ENCODE results near the gene COG6.

GRCh38 chr13:39692660-39693438 is 37.4 kb downstream of the COG6 start:
- TF ChIP-seq CTCF (IDR thresholded peaks at IDR 0.05; ENCODE audit: control extremely low read depth in 1 of 3, insufficient read depth in 1 of 3, low read depth in 1 of 3, low read length in 3 of 3), result no peak
- no peak for TF ChIP-seq CEBPB (IDR thresholded peaks at IDR 0.05; ENCODE audit: low read depth, low read length)
- TF ChIP-seq BRCA1 (IDR thresholded peaks at IDR 0.05; ENCODE audit: low read depth, low read length), result no peak
- TF ChIP-seq POLR2A (IDR thresholded peaks at IDR 0.05; ENCODE audit: control extremely low read depth in 1 of 2, low read depth in 2 of 2, low read length in 2 of 2), result no peak
- TF ChIP-seq RXRA (IDR thresholded peaks at IDR 0.05; ENCODE audit: insufficient read depth, low read depth, low read length), result no peak
- TF ChIP-seq GABPA (IDR thresholded peaks at IDR 0.05; ENCODE audit: borderline replicate concordance, insufficient read depth, low read length), result no peak
- TF ChIP-seq HDAC2 (IDR thresholded peaks at IDR 0.05; ENCODE audit: borderline replicate concordance in 1 of 2, low read depth in 2 of 2, low read length in 2 of 2), result no peak
- no peak for TF ChIP-seq NANOG (IDR thresholded peaks at IDR 0.05; ENCODE audit: insufficient read depth, low read depth, low read length, poor library complexity, severe bottlenecking)
- TF ChIP-seq RNF2 (IDR thresholded peaks at IDR 0.05; ENCODE audit: borderline replicate concordance, low read depth, low read length, missing control alignments, poor library complexity, severe bottlenecking), result no peak
- no peak for TF ChIP-seq NRF1 (IDR thresholded peaks at IDR 0.05; ENCODE audit: low read depth, low read length)
